ENCODE results near the gene ASTN1.

Gene ASTN1

DNA sequence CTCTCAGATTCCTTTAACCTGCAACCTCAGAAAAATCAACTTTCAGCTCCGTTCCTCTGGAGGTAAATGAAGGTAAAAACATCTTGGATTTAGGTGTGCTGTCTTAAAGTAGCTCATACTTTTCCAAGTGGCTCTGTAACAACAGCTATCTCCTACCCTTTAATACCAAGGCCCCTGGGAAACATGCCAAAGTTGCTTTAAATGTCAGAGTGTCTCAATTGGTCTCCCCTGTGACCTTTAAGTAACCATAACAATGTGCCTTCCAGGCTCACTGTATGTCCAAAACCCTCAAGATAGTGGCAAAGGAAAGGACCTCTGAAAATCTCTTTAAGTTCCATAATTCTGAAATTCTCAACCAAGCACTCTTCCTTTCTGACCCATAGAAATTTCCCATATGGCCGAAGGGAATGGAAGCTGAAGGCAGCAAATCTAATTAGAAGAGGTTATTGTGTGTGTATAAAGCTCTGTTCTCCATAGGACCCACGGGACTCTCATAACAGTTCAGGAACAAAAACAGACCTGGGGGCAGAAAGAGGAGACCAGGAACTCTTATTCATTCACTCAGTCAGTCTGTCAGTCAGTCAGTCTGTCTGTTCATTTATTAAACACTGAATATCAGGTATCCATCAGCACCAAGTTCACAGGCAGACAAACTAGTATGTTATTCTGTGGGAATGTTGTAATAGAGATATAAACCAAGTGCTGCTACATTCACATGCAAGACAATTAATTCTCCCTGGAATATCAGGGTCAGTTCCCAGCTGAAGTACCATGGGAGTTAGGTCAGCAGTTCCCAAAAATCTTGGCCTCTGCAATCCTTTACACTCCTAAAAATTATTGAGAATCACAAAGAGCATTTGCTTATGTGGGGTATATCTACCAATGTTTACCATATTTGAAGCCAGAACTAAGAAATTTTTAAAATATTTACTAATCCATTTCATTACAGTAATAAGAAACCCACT lies 19.1 kb downstream of the ASTN1 start:
- DNase-seq = no peak
- Histone ChIP-seq H2AFZ (ENCODE audit: low read depth, low read length) (no peak overlapping the region), H2BK12ac (ENCODE audit: low read length in 2 of 2) (no peak overlapping the region), H3K4me1 (ENCODE audit: control insufficient read depth, insufficient read depth, low read depth, low read length) (no peaks in the 10 kb centered on the region), H3K36me3 (ENCODE audit: control insufficient read depth in 1 of 2, insufficient read depth in 2 of 2, low read depth in 1 of 2, low read length in 2 of 2) (no peaks in the 10 kb centered on the region), H3K9ac (ENCODE audit: low read length) (no peak overlapping the region), H3K18ac (ENCODE audit: low read depth in 1 of 2, low read length in 2 of 2) (no peak overlapping the region), H2BK120ac (ENCODE audit: low read depth, low read length) (no peak overlapping the region), H2BK15ac (ENCODE audit: low read depth, poor library complexity, severe bottlenecking) (no peak overlapping the region), H2AK5ac (ENCODE audit: low read length, severe bottlenecking) (no peak overlapping the region), H3K14ac (ENCODE audit: low read length in 2 of 2) (no peak overlapping the region), H3K23ac (ENCODE audit: low read length in 2 of 2) (no peak overlapping the region), H3K9me3 (ENCODE audit: control insufficient read depth, low read length) (no peaks in the 10 kb centered on the region), H3K27ac (ENCODE audit: low read length, poor library complexity, severe bottlenecking) (no peak overlapping the region), H3K4me2 (ENCODE audit: low read length, poor library complexity, severe bottlenecking) (no peak overlapping the region), H4K8ac (ENCODE audit: low read length) (no peak overlapping the region), H3K4me3 (ENCODE audit: insufficient read depth in 1 of 2, low read depth in 1 of 2, low read length in 2 of 2) (no peak overlapping the region), H4K91ac (ENCODE audit: low read length) (no peak overlapping the region), H3K27me3 (ENCODE audit: control insufficient read depth in 1 of 2, insufficient read depth in 1 of 2, low read length in 2 of 2) (no peaks in the 10 kb centered on the region), H3K4ac (ENCODE audit: low read depth in 1 of 2, low read length in 2 of 2) (no peak overlapping the region), H3K79me1 (replicated peaks; ENCODE audit: low read length, poor library complexity, severe bottlenecking) (no peaks in the 10 kb centered on the region), H2BK5ac (ENCODE audit: low read depth, low read length, poor library complexity, severe bottlenecking) (no peak overlapping the region)
- WGBS = 92% methylated on average over 1 of the region's 3 CpGs

GRCh38 chr1:177142791-177143271 lies 21.7 kb downstream of the ASTN1 start:
- no peak overlapping the region for H3K27ac ChIP-seq (ENCODE audit: low read length, poor library complexity, severe bottlenecking)
- no peak overlapping the region for H4K8ac ChIP-seq (ENCODE audit: low read length)
- no peaks in the 10 kb centered on the region for H3K9me3 ChIP-seq (ENCODE audit: control insufficient read depth, low read length)
- H3K4me2 ChIP-seq (ENCODE audit: low read length, poor library complexity, severe bottlenecking) = no peak overlapping the region
- no peak overlapping the region for H3K9ac ChIP-seq (ENCODE audit: low read length)
- no peak overlapping the region for H2AK5ac ChIP-seq (ENCODE audit: low read length, severe bottlenecking)
- H3K18ac ChIP-seq (ENCODE audit: low read depth in 1 of 2, low read length in 2 of 2) = no peak overlapping the region
- 86% methylated on average over 2 of the region's 4 CpGs for WGBS
- DNase-seq = no peak
- H3K23ac ChIP-seq (ENCODE audit: low read length in 2 of 2) = no peak overlapping the region
- no peak overlapping the region for H3K4me3 ChIP-seq (ENCODE audit: insufficient read depth in 1 of 2, low read depth in 1 of 2, low read length in 2 of 2)
- no peak overlapping the region for H2BK15ac ChIP-seq (ENCODE audit: low read depth, poor library complexity, severe bottlenecking)
- H2BK120ac ChIP-seq (ENCODE audit: low read depth, low read length) = no peak overlapping the region
- H3K4ac ChIP-seq (ENCODE audit: low read depth in 1 of 2, low read length in 2 of 2) = no peak overlapping the region
- H3K79me1 ChIP-seq (replicated peaks; ENCODE audit: low read length, poor library complexity, severe bottlenecking) = no peaks in the 10 kb centered on the region
- H3K27me3 ChIP-seq (ENCODE audit: control insufficient read depth in 1 of 2, insufficient read depth in 1 of 2, low read length in 2 of 2) = no peaks in the 10 kb centered on the region
- no peak overlapping the region for H2BK12ac ChIP-seq (ENCODE audit: low read length in 2 of 2)
- H3K4me1 ChIP-seq (ENCODE audit: control insufficient read depth, insufficient read depth, low read depth, low read length) = no peaks in the 10 kb centered on the region
- no peak overlapping the region for H2AFZ ChIP-seq (ENCODE audit: low read depth, low read length)
- no peak overlapping the region for H4K91ac ChIP-seq (ENCODE audit: low read length)
- no peak overlapping the region for H2BK5ac ChIP-seq (ENCODE audit: low read depth, low read length, poor library complexity, severe bottlenecking)
- H3K14ac ChIP-seq (ENCODE audit: low read length in 2 of 2) = no peak overlapping the region
- H3K36me3 ChIP-seq (ENCODE audit: control insufficient read depth in 1 of 2, insufficient read depth in 2 of 2, low read depth in 1 of 2, low read length in 2 of 2) = no peaks in the 10 kb centered on the region

GRCh38 chr1:177142010-177142409 lies 22.5 kb downstream of the ASTN1 start:
- H3K79me1 ChIP-seq (replicated peaks; ENCODE audit: low read length, poor library complexity, severe bottlenecking) = no peaks in the 10 kb centered on the region
- no peaks in the 10 kb centered on the region for H3K9me3 ChIP-seq (ENCODE audit: control insufficient read depth, low read length)
- no peak overlapping the region for H3K27ac ChIP-seq (ENCODE audit: low read length, poor library complexity, severe bottlenecking)
- no peak overlapping the region for H3K18ac ChIP-seq (ENCODE audit: low read depth in 1 of 2, low read length in 2 of 2)
- H3K4me2 ChIP-seq (ENCODE audit: low read length, poor library complexity, severe bottlenecking) = no peak overlapping the region
- no peak overlapping the region for H2AFZ ChIP-seq (ENCODE audit: low read depth, low read length)
- no peak overlapping the region for H3K9ac ChIP-seq (ENCODE audit: low read length)
- H2BK5ac ChIP-seq (ENCODE audit: low read depth, low read length, poor library complexity, severe bottlenecking) = no peak overlapping the region
- no peak overlapping the region for H3K23ac ChIP-seq (ENCODE audit: low read length in 2 of 2)
- no peak overlapping the region for H2BK120ac ChIP-seq (ENCODE audit: low read depth, low read length)
- no peak overlapping the region for H4K8ac ChIP-seq (ENCODE audit: low read length)
- WGBS = no CpG with 5 or more reads among the region's 1 CpG
- H3K14ac ChIP-seq (ENCODE audit: low read length in 2 of 2) = no peak overlapping the region
- no peaks in the 10 kb centered on the region for H3K27me3 ChIP-seq (ENCODE audit: control insufficient read depth in 1 of 2, insufficient read depth in 1 of 2, low read length in 2 of 2)
- H2BK12ac ChIP-seq (ENCODE audit: low read length in 2 of 2) = no peak overlapping the region
- no peaks in the 10 kb centered on the region for H3K4me1 ChIP-seq (ENCODE audit: control insufficient read depth, insufficient read depth, low read depth, low read length)
- no peak overlapping the region for H3K4me3 ChIP-seq (ENCODE audit: insufficient read depth in 1 of 2, low read depth in 1 of 2, low read length in 2 of 2)
- H3K4ac ChIP-seq (ENCODE audit: low read depth in 1 of 2, low read length in 2 of 2) = no peak overlapping the region
- H2AK5ac ChIP-seq (ENCODE audit: low read length, severe bottlenecking) = no peak overlapping the region
- H3K36me3 ChIP-seq (ENCODE audit: control insufficient read depth in 1 of 2, insufficient read depth in 2 of 2, low read depth in 1 of 2, low read length in 2 of 2) = no peaks in the 10 kb centered on the region
- no peak for DNase-seq
- H4K91ac ChIP-seq (ENCODE audit: low read length) = no peak overlapping the region
- no peak overlapping the region for H2BK15ac ChIP-seq (ENCODE audit: low read depth, poor library complexity, severe bottlenecking)

DNA sequence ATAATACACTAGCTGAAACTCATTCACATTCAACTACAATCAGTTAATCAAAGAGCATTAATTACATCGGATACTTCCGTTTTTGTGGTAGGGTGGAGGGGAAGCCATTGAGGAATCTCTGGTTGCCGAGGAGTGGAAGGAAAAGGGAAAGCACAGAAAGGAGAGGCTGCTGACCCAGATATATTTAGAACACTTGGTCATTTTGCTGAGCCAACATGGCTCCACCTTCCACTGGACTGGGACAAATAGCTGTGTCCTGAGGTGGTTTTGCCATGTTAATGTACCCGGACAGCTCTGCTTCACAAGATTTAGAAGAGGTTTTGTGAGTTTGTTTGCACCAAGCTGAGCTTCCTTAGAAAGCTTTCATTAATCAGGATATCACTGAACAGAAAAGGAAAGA lies 26.2 kb downstream of the ASTN1 start:
- H3K9me3 ChIP-seq (ENCODE audit: control insufficient read depth, low read length) = no peaks in the 10 kb centered on the region
- H3K79me1 ChIP-seq (replicated peaks; ENCODE audit: low read length, poor library complexity, severe bottlenecking) = no peaks in the 10 kb centered on the region
- WGBS = 91% methylated on average over 4 of the region's 4 CpGs
- H3K4me2 ChIP-seq (ENCODE audit: low read length, poor library complexity, severe bottlenecking) = no peak overlapping the region
- H4K8ac ChIP-seq (ENCODE audit: low read length) = no peak overlapping the region
- no peak for DNase-seq
- H2BK15ac ChIP-seq (ENCODE audit: low read depth, poor library complexity, severe bottlenecking) = no peak overlapping the region
- H2BK5ac ChIP-seq (ENCODE audit: low read depth, low read length, poor library complexity, severe bottlenecking) = no peak overlapping the region
- H3K4ac ChIP-seq (ENCODE audit: low read depth in 1 of 2, low read length in 2 of 2) = no peak overlapping the region
- H3K14ac ChIP-seq (ENCODE audit: low read length in 2 of 2) = no peak overlapping the region
- H3K27me3 ChIP-seq (ENCODE audit: control insufficient read depth in 1 of 2, insufficient read depth in 1 of 2, low read length in 2 of 2) = peaks cover 0 to 10% of the 10 kb centered on the region in 2 experiments
- H4K91ac ChIP-seq (ENCODE audit: low read length) = no peak overlapping the region
- no peak overlapping the region for H2BK12ac ChIP-seq (ENCODE audit: low read length in 2 of 2)
- no peak overlapping the region for H3K9ac ChIP-seq (ENCODE audit: low read length)
- H3K27ac ChIP-seq (ENCODE audit: low read length, poor library complexity, severe bottlenecking) = no peak overlapping the region
- H3K4me3 ChIP-seq (ENCODE audit: insufficient read depth in 1 of 2, low read depth in 1 of 2, low read length in 2 of 2) = no peak overlapping the region
- H2BK120ac ChIP-seq (ENCODE audit: low read depth, low read length) = no peak overlapping the region
- no peak overlapping the region for H2AFZ ChIP-seq (ENCODE audit: low read depth, low read length)
- no peak overlapping the region for H2AK5ac ChIP-seq (ENCODE audit: low read length, severe bottlenecking)
- no peak overlapping the region for H3K23ac ChIP-seq (ENCODE audit: low read length in 2 of 2)
- no peaks in the 10 kb centered on the region for H3K4me1 ChIP-seq (ENCODE audit: control insufficient read depth, insufficient read depth, low read depth, low read length)
- H3K36me3 ChIP-seq (ENCODE audit: control insufficient read depth in 1 of 2, insufficient read depth in 2 of 2, low read depth in 1 of 2, low read length in 2 of 2) = no peaks in the 10 kb centered on the region
- no peak overlapping the region for H3K18ac ChIP-seq (ENCODE audit: low read depth in 1 of 2, low read length in 2 of 2)

All from mesenchymal stem cell (in vitro differentiated cells and primary cell).